BLaER1 treated with 17β-estradiol and CSF1 and Interleukin-3, amounts not matched to agents 10 nM and 100 nM (cell line): ENCODE data around the gene TEX36.

Source experiments
- H3K27ac ChIP-seq, 11 experiments: shearing (Covaris generic); formaldehyde crosslinking; 2 replicates each; pipeline ENCODE4 v1.8.1; 2022
- H3K27me3 ChIP-seq, 11 experiments: shearing (Covaris generic); formaldehyde crosslinking; 2 replicates each; pipeline ENCODE4 v1.8.1; 2022
- H3K36me3 ChIP-seq, 11 experiments: shearing (Covaris generic); formaldehyde crosslinking; 2 replicates each; pipeline ENCODE4 v1.8.1; 2022
- H3K4me1 ChIP-seq, 10 experiments: shearing (Covaris generic); formaldehyde crosslinking; 2 replicates each; pipeline ENCODE4 v1.8.1; 2022
- H3K4me2 ChIP-seq, 11 experiments: shearing (Covaris generic); formaldehyde crosslinking; 2 replicates each; pipeline ENCODE4 v1.8.1; 2022
- H3K4me3 ChIP-seq, 10 experiments: shearing (Covaris generic); formaldehyde crosslinking; 2 replicates each; pipeline ENCODE4 v1.8.1; 2022
- H3K9ac ChIP-seq, 11 experiments: shearing (Covaris generic); formaldehyde crosslinking; 2 replicates each; pipeline ENCODE4 v1.8.1; 2022
- H3K9me3 ChIP-seq, 11 experiments: shearing (Covaris generic); formaldehyde crosslinking; replicated peaks in 1 of 11; 2 replicates each; pipeline ENCODE4 v1.8.1; 2022
- H4K20me1 ChIP-seq, 11 experiments: shearing (Covaris generic); formaldehyde crosslinking; 2 replicates each; pipeline ENCODE4 v1.8.1; 2022
- Cebpa-rat ChIP-seq, 11 experiments: shearing (Covaris generic); IDR thresholded peaks; 2 replicates each; pipeline ENCODE4 v1.8.1; 2022

Gene TEX36

DNA sequence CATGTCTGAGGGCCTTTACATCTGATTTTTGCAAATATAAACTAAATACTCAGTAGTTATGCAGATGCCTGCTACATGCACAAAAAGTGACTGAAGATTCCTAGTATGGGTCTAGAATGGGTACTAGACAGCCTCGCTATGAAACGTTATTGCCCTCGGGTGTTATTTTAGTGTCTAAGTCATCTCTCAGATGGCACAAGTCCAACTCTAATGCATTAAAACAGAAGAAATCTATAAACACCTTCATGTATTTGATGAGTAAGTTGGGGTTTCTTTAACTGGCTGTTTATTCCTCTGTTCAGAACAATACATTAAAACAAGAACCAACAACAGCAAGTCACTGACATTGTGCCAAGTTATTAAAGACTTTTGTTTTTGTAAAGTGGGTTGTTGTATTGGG is 41.6 kb downstream of the TEX36 start:
- Histone ChIP-seq H3K36me3 (no peaks in the 10 kb centered on the region), H3K9ac (no peak overlapping the region), H3K27ac (no peak overlapping the region), H3K4me1 (peaks cover 0 to 9% (median 0%) of the 10 kb centered on the region in 10 experiments; a peak in 2 of 20 replicates), H4K20me1 (no peaks in the 10 kb centered on the region), H3K9me3 (peaks cover 0 to 10% (median 3%) of the 10 kb centered on the region in 11 experiments; a peak in 7 of 22 replicates), H3K4me3 (no peak overlapping the region), H3K4me2 (no peak overlapping the region), H3K27me3 (no peaks in the 10 kb centered on the region)
- no peak for TF ChIP-seq Cebpa-rat (IDR thresholded peaks at IDR 0.05)

DNA sequence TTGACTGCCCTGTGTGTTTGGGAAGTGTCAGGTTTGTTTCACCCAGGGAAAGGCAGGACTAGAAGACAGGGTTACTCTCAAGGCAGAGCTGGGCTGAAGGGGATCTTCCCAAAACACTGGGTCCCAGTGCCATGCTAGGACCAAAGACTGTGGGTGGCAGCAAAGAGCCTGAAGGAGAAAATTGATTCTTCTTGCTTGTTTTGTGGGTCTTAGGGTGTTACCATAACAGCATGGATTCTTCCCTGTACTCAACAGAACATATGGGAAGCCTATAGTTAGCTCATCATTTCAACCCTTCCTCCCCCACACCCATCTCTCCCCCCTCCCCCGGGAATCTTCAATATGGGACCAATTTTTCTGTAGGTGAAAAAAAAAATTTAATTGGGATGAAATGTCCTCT is 42.3 kb downstream of the TEX36 start:
- no peak overlapping the region for H3K4me3 ChIP-seq
- peaks cover 0 to 10% (median 0%) of the 10 kb centered on the region in 11 experiments; a peak in 4 of 22 replicates for H3K9me3 ChIP-seq
- H3K4me1 ChIP-seq = peaks cover 0 to 9% (median 0%) of the 10 kb centered on the region in 10 experiments; a peak in 2 of 20 replicates
- no peaks in the 10 kb centered on the region for H4K20me1 ChIP-seq
- no peak overlapping the region for H3K27ac ChIP-seq
- no peaks in the 10 kb centered on the region for H3K27me3 ChIP-seq
- H3K36me3 ChIP-seq = no peaks in the 10 kb centered on the region
- TF ChIP-seq Cebpa-rat (IDR thresholded peaks at IDR 0.05) = no peak
- H3K9ac ChIP-seq = no peak overlapping the region
- H3K4me2 ChIP-seq = no peak overlapping the region

GRCh38 chr10:125639846-125640245 is 43.1 kb downstream of the TEX36 start:
- Histone ChIP-seq H3K9me3 (peaks cover 0 to 3% (median 0%) of the 10 kb centered on the region in 11 experiments; a peak in 3 of 22 replicates), H3K4me2 (no peak overlapping the region), H3K36me3 (no peaks in the 10 kb centered on the region), H3K4me1 (peaks cover 0 to 6% (median 0%) of the 10 kb centered on the region in 10 experiments; a peak in 2 of 20 replicates), H4K20me1 (no peaks in the 10 kb centered on the region), H3K27me3 (no peaks in the 10 kb centered on the region), H3K4me3 (no peak overlapping the region), H3K9ac (no peak overlapping the region), H3K27ac (no peak overlapping the region)
- TF ChIP-seq Cebpa-rat (IDR thresholded peaks at IDR 0.05) = no peak

- TF ChIP-seq Cebpa-rat (IDR thresholded peaks at IDR 0.05) = no peak
- Histone ChIP-seq H3K9ac (no peak overlapping the region), H4K20me1 (no peaks in the 10 kb centered on the region), H3K27ac (no peak overlapping the region), H3K4me3 (no peak overlapping the region), H3K9me3 (no peaks in the 10 kb centered on the region), H3K27me3 (no peaks in the 10 kb centered on the region), H3K4me1 (0 out of 20 replicates have a peak, but pooled peaks cover 0 to 4% (median 0%) of the 10 kb centered on the region in 10 experiments), H3K36me3 (no peaks in the 10 kb centered on the region), H3K4me2 (no peak overlapping the region)
Observed at GRCh38 chr10:125638555-125638954, 44.4 kb downstream of the TEX36 start.

DNA sequence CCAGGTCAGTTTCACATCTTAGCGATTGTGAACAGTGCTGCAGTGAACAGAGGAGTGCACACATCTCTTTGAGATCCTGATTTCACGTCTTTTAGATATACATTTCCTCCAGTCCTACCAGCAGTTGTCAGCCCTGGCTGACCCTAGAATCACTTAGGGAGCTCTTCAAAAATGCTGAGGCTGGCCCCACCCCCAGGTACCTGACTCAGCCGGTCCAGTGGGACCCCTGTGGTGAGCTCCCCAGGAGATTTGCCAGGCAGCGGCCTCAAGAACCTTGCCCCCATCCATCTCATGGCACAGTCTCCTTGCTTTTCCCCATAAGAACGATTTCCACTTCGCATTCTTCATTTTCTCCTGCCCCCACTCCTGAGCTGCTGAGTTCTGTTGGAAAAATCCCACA is 45.5 kb downstream of the TEX36 start:
- no peak for TF ChIP-seq Cebpa-rat (IDR thresholded peaks at IDR 0.05)
- no peak overlapping the region for H3K4me2 ChIP-seq
- H3K36me3 ChIP-seq = no peaks in the 10 kb centered on the region
- H3K4me3 ChIP-seq = no peak overlapping the region
- no peaks in the 10 kb centered on the region for H3K27me3 ChIP-seq
- 0 out of 20 replicates have a peak, but pooled peaks cover 0 to 4% (median 0%) of the 10 kb centered on the region in 10 experiments for H3K4me1 ChIP-seq
- no peaks in the 10 kb centered on the region for H3K9me3 ChIP-seq
- no peak overlapping the region for H3K27ac ChIP-seq
- no peak overlapping the region for H3K9ac ChIP-seq
- H4K20me1 ChIP-seq = no peaks in the 10 kb centered on the region

DNA sequence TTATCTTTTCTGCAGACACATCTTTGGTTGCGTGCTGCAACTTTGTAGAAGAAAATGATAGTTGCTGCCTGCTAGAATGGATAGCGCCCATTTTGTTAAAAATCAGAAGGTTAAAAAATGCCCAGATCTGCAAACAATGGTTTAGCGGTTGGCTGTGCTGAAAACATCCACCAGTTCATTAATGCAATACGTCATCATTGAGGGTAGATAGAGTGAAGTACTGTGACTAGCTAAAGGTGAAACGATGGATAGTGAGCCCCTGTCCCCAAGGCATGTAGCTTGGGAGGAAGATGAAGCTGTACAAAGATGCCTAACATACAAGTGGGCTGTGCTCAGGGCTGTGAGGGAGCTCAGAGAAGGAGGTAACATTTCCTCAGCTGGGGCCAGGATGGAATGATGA is 48.4 kb downstream of the TEX36 start:
- no peaks in the 10 kb centered on the region for H3K27me3 ChIP-seq
- H3K4me1 ChIP-seq = 0 out of 20 replicates have a peak, but pooled peaks cover 0 to 4% (median 0%) of the 10 kb centered on the region in 10 experiments
- TF ChIP-seq Cebpa-rat (IDR thresholded peaks at IDR 0.05) = no peak
- H4K20me1 ChIP-seq = no peaks in the 10 kb centered on the region
- no peak overlapping the region for H3K27ac ChIP-seq
- H3K4me3 ChIP-seq = no peak overlapping the region
- no peak overlapping the region for H3K9ac ChIP-seq
- H3K4me2 ChIP-seq = no peak overlapping the region
- H3K9me3 ChIP-seq = no peaks in the 10 kb centered on the region
- H3K36me3 ChIP-seq = no peaks in the 10 kb centered on the region

DNA sequence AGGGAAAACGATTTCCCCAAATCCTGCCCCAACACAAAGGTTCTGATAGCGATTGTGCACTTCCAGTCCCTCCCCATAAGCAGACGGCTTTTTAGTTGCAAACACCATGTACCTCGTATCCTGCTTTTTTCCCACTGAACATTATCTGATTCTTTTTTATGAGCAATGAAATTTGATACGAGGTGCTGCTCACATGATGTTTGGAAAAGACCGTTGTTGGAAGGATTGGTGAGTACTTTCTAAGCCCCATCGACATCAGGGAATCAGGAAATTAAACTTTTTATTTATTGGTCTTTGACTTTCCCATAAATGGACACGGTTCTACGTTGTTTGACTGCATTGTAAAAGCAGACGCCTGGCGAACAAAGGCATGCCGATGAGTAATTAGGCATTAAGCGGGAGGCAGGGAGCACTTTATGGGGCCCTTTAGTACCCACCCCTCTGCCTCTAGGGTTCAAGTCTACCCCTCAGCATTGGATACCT is 49.4 kb downstream of the TEX36 start:
- no peak overlapping the region for H3K4me3 ChIP-seq
- H3K9me3 ChIP-seq = no peaks in the 10 kb centered on the region
- H4K20me1 ChIP-seq = no peaks in the 10 kb centered on the region
- H3K4me2 ChIP-seq = no peak overlapping the region
- no peak overlapping the region for H3K27ac ChIP-seq
- no peaks in the 10 kb centered on the region for H3K36me3 ChIP-seq
- H3K27me3 ChIP-seq = no peaks in the 10 kb centered on the region
- TF ChIP-seq Cebpa-rat (IDR thresholded peaks at IDR 0.05) = no peak
- no peak overlapping the region for H3K9ac ChIP-seq
- H3K4me1 ChIP-seq = 0 out of 20 replicates have a peak, but pooled peaks cover 0 to 4% (median 0%) of the 10 kb centered on the region in 10 experiments

GRCh38 chr10:125631806-125632205 is 51.2 kb downstream of the TEX36 start:
- Histone ChIP-seq H3K36me3 (no peaks in the 10 kb centered on the region), H3K9ac (no peak overlapping the region), H3K27me3 (no peaks in the 10 kb centered on the region), H3K4me1 (0 out of 20 replicates have a peak, but pooled peaks cover 0 to 5% (median 0%) of the 10 kb centered on the region in 10 experiments), H3K4me2 (no peak overlapping the region), H4K20me1 (no peaks in the 10 kb centered on the region), H3K9me3 (no peaks in the 10 kb centered on the region), H3K27ac (no peak overlapping the region), H3K4me3 (no peak overlapping the region)
- TF ChIP-seq Cebpa-rat (IDR thresholded peaks at IDR 0.05) = no peak

DNA sequence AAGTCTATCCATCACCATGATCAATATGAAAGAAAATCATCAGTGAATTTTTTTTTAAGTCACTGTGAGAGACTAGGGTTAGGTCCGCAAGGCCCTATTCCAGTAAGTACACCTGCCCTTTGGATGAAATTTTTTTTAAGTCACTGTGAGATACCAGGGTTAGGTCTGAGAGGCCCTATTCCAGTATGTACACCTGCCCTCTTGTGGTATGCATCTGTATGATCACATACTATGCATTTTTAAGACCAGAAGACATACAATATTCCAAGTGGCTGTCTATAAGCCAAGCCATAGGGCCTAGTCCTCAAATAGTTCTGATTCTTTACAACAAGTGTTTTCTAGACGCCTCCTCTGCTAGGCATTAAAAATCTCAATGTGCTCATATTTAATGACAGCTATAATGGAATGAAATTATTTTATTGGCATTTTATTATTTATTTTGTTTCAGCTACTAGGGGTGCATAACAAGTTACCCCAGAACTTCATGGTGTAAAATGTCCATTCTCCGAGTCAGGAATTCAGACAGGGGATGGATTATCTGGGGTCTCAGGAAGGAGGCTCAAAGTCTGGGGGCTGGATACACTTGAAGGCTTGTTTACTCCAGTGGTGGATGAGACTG is 53.1 kb downstream of the TEX36 start:
- H3K9ac ChIP-seq = no peak overlapping the region
- H4K20me1 ChIP-seq = no peaks in the 10 kb centered on the region
- H3K9me3 ChIP-seq = no peaks in the 10 kb centered on the region
- 0 out of 20 replicates have a peak, but pooled peaks cover 0 to 5% (median 0%) of the 10 kb centered on the region in 10 experiments for H3K4me1 ChIP-seq
- H3K36me3 ChIP-seq = no peaks in the 10 kb centered on the region
- no peak for TF ChIP-seq Cebpa-rat (IDR thresholded peaks at IDR 0.05)
- no peaks in the 10 kb centered on the region for H3K27me3 ChIP-seq
- H3K4me2 ChIP-seq = no peak overlapping the region
- no peak overlapping the region for H3K4me3 ChIP-seq
- no peak overlapping the region for H3K27ac ChIP-seq
